ENCODE data around the gene DCST2.
A peak's percentile ranks its signal among the peaks of the same experiment; 100 is the strongest.
"Not testable (repeated sequence)": the region's sequence is repeated elsewhere in the genome, so short reads cannot be mapped to it uniquely, and the experiment has no call there.

DCST2 gene

GRCh38 chr1:154995301-154995983, 38.1 kb downstream of the DCST2 start:
- DNase-seq = peak; percentile 78

GRCh38 chr1:154994591-154994990, 39.0 kb downstream of the DCST2 start:
- DNase-seq = no peak

DNA sequence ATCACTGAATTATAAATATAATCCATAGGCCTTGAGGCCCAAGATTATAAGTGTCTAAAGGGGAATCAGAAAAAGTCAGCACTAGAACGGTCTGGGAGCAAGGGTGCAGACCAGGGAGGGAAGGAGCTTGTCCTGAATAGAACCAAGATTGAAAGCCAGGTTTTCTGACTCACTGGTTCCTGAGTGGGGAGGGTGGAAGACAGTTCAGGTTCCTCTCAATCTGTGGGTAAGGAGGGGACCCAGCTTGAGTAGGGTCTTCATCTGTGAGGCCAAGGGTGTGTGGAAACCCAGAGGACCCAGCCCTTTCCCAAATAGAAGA, 39.4 kb downstream of the DCST2 start:
- no peak for DNase-seq

DNA sequence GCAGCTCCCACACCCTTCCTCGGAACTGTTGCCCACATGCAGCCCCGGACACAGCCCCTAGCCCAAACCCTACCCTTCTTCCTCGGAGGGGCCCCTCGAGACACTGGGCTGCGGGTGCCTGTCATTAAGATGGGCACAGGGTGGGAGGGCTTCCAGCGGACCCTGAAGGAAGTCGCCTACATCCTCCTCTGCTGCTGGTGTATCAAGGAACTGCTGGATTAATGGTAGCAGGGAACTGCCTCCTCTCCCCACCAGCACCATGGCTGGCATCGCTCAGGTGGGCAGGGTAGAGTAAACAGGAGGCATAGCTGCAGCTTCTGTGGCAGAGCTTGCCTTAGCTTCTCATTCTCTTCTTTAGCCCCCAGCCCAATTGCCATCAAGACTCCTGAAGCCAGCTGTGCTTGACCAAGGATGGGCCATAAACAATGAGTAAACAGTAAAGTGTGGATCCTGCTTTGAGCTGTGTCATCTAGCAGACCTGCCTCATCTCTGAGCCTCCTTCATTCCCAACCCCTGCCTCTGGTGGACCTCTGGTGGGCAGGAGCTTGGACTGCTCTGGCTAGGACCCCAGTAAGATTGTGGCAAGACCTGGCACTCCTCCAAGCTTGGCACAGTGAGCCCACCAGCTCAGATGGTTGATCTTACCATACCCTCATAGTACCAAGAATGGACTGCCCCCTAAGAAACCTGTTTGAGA, 39.9 kb downstream of the DCST2 start, which contains the start of gene LENEP:
TSS of gene LENEP (plus strand) at position 15 of the 697 bp plus-strand sequence. CDS start at position 37, 22 bp downstream.
- no peak for DNase-seq

- no peak for DNase-seq
Measured at GRCh38 chr1:154992721-154993571, 40.6 kb downstream of the DCST2 start.

GRCh38 chr1:154990276-154990675, 43.3 kb downstream of the DCST2 start:
- DNase-seq = no peak

DNA sequence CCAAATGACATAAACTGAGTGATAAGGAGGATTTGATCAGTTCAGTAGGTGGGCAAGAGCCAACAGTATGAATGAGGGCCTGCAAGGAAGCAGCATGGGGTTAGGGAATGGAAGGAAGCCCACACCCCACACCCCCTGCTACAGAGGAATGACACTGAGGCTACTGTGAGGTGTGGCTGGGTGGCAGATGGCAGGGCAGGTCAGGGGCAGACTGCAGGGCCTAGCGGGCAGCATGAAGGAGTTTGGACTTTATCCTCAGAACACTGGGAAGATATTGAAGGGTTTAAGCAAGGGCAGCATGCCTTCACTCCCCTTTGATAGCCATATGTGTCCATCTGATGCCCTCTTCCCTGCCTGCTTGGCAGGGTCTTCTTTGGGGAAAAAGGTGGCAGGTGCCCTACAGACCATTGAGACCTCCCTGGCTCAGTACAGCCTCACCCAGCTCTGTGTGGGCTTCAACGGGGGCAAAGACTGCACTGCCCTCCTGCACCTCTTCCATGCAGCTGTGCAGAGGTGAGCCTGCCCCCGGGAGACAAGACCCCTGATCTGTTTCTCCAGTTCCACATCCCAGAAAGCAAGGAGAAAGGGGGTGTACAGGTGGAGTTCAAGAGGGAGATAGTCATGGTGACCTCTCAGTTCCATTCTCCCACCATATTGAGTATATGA, 44.3 kb downstream of the DCST2 start:
- DNase-seq = no peak

GRCh38 chr1:154988058-154988954, 45.3 kb downstream of the DCST2 start:
- DNase-seq = no peak

DNA sequence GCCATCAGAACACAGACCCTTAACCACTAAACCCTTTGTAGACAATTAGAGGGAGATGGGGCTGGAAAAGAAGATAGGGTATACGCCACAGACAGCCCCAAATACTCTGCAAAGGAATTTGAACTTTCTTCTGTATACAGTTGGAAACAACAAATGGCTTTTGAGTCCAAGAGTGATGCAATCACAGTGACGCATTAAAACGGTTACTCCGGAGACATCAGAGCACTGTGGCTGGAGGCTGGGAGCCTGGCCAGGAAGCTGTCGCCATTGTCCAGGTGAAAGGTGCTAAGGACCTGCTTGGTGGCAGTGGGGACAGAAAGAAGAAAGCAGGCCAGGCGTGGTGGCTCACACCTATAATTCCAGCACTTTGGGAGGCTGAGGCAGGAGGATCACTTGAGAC, 46.3 kb downstream of the DCST2 start:
- DNase-seq = no peak

DNA sequence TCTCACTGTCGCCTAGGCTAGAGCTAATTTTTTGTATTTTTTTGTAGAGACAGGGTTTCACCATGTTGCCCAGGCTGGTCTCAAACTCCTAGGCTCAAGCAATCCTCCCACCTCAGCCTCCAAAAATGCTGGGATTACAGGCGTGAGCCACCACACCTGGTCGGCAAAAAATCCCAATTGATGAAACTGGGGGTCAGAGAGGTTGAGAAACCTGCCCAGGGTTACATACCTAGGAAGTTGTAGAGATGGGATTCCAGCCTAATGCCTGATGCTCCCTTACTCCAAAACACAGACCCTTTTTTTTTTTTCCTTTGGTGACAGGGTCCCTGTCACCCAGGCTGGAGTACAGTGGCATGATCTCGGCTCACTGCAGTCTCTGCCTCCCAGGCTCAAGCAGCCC, 46.8 kb downstream of the DCST2 start:
- DNase-seq = not testable (repeated sequence)

GRCh38 chr1:154983776-154984466, 49.7 kb downstream of the DCST2 start:
- DNase-seq = no peak

GRCh38 chr1:154982897-154983648, 50.5 kb downstream of the DCST2 start, which contains the start of gene FLAD1:
TSS of gene FLAD1 (plus strand) at chr1:154983344. CDS start at chr1:154983695, 351 bp downstream.
- peak; percentile 99 for DNase-seq

DNA sequence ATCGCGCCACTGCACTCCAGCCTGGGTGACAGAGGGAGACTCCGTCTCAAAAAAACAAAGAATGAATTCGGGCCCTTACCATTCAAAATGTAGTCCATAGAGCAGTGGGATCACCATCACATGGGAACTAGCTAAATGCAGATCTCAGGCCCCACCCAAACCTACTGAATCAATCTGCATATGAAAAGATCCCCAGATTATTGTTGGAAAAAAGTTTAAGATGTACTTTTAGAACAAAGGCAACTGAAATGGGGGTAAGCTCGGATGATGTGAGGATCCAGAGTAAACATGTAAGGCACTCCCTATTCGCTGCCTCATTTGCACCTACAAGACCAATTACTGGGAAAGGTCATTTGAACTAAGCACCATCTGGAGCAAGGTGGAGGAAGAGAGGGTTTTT, 51.2 kb downstream of the DCST2 start:
- DNase-seq = no peak

- DNase-seq = no peak
Measured at GRCh38 chr1:154978360-154978759, 55.2 kb downstream of the DCST2 start.

DNA sequence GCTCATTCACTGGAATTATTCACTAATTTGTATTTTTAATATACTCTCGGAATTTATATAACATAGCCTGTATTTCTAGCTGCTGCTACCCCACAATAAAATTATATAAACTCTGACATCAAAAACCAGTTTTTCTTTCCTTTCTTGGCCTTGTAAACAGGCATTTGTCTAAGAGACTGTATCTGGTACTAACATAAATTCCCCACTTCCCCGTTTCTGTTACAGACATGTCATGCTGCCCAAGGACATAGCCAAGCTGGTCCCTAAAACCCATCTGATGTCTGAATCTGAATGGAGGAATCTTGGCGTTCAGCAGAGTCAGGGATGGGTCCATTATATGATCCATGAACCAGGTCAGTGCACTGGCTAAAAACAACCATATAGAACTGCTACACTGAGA, 55.8 kb downstream of the DCST2 start:
- not testable (repeated sequence) for DNase-seq

- peak; percentile 44 for DNase-seq
Measured at GRCh38 chr1:154975409-154976059, 58.0 kb downstream of the DCST2 start.

DNA sequence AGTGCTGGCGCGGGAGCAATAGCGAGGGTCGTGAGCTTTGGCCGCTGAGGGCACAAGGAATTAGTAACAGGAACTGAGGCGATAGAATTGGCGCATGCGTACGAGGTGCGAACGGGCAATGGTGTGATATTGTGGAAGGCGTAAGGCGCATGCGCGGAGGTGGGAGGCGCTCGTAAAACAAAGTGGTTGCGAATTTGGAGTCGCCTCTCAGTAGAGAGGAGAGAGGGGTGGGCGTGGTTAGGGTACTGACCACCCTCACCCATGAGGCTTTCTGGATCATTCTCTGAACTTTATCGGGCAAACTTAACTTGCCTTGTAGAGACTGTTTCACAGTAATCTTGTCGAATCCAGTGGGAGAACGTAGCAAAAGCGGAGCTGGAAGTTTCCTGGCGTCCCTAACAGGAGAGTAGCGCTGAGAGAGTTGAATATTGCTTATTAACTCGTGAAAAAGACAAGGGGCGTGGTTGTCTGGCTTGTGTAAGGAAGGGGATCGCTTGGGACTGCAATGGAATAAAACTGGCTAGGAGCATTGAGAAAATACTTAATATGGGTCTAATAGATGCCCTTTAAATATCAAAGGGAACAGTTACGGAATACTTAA, 58.7 kb downstream of the DCST2 start:
- DNase-seq = peak; percentile 93

GRCh38 chr1:154974102-154974807, 59.3 kb downstream of the DCST2 start, which contains the start of gene CKS1B:
TSS of gene CKS1B (plus strand) at chr1:154974681. CDS start at chr1:154974746, 65 bp downstream.
- peak; percentile 100 for DNase-seq
